IMR-90 (cell line): Measurements from ENCODE around the gene GJA5. TPM values are rescaled to one million over a fixed set of nuclear protein-coding genes. Genes with fewer than 3 reads are reported as not detected.

Source experiments
- ATAC-seq: fragments of 200-7000 bp; cut with Tn5 transposase; 2 replicates; pipeline ENCODE4 v1.9.1; 2020; ENCODE audit warnings: low read depth, mild to moderate bottlenecking, moderate library complexity
- BruUV-seq: library from RNA; stranded (reverse); fragments of 400-500 nt; replicated peaks from 2 replicates; lab custom pipeline; 2021; lab: Mats Ljungman, UMichigan
- CTCF ChIA-PET: fragments of 300-600 bp; formaldehyde crosslinking; extraction: SDS; loops from one replicate; lab custom pipeline; 2021; ENCODE audit warnings: antibody characterized with exemption; lab: Yijun Ruan, JAX
- POLR2A ChIA-PET: fragments of 300-600 bp; sonication (Branson Sonifier 250); formaldehyde crosslinking; loops from one replicate; lab custom pipeline; 2022; ENCODE audit warnings: antibody characterized with exemption; ENCODE audit not compliant: unreplicated experiment; lab: Charles Lee
- DNase-seq: peaks from one replicate; pipeline ENCODE4 v3.0.0; 2013
- H2AFZ ChIP-seq: replicated peaks from 2 replicates; pipeline ENCODE3; 2013; ENCODE audit warnings: low read length, mild to moderate bottlenecking; ENCODE audit not compliant: poor library complexity
- H2AK5ac ChIP-seq: 2 replicates; pipeline ENCODE4 v1.6.1; 2013; ENCODE audit warnings: low read depth, low read length, inconsistent platforms
- H2AK9ac ChIP-seq: replicated peaks from 2 replicates; pipeline ENCODE3; 2013; ENCODE audit warnings: mild to moderate bottlenecking, low read depth, low read length, moderate library complexity; ENCODE audit not compliant: poor library complexity
- H2BK120ac ChIP-seq: 2 replicates; pipeline ENCODE4 v1.6.1; 2013; ENCODE audit warnings: low read depth, low read length, inconsistent platforms
- H2BK15ac ChIP-seq: 3 replicates; pipeline ENCODE4 v1.6.1; 2013; ENCODE audit warnings: low read depth, low read length, inconsistent platforms
- H2BK20ac ChIP-seq: 2 replicates; pipeline ENCODE4 v1.6.1; 2013; ENCODE audit warnings: low read depth, mild to moderate bottlenecking, inconsistent platforms, low read length, moderate library complexity
- H2BK5ac ChIP-seq: 2 replicates; pipeline ENCODE4 v1.6.1; 2013; ENCODE audit warnings: mild to moderate bottlenecking, low read depth, low read length, inconsistent platforms; ENCODE audit not compliant: poor library complexity, severe bottlenecking
- H3K14ac ChIP-seq: replicated peaks from 2 replicates; pipeline ENCODE4 v1.6.1; 2013; ENCODE audit warnings: low read depth, low read length, inconsistent platforms
- H3K18ac ChIP-seq: 2 replicates; pipeline ENCODE4 v1.6.1; 2013; ENCODE audit warnings: low read depth, low read length, control low read depth
- H3K23ac ChIP-seq: 2 replicates; pipeline ENCODE4 v1.6.1; 2013; ENCODE audit warnings: low read depth, low read length, inconsistent platforms
- H3K27ac ChIP-seq: 2 replicates; pipeline ENCODE4 v1.5.1; 2013; ENCODE audit warnings: mild to moderate bottlenecking, control low read depth, low read length; ENCODE audit not compliant: insufficient read depth
- H3K27me3 ChIP-seq: 2 replicates; pipeline ENCODE4 v1.6.1; 2013; ENCODE audit warnings: low read length; ENCODE audit not compliant: control insufficient read depth, insufficient read depth
- H3K36me3 ChIP-seq: 2 replicates; pipeline ENCODE4 v1.6.1; 2013; ENCODE audit warnings: low read length, mixed read lengths; ENCODE audit not compliant: control insufficient read depth, insufficient read depth
- H3K4ac ChIP-seq: 2 replicates; pipeline ENCODE4 v1.6.1; 2013; ENCODE audit warnings: low read depth, low read length, inconsistent platforms
- H3K4me1 ChIP-seq: 2 replicates; pipeline ENCODE4 v1.6.1; 2013; ENCODE audit warnings: low read length, mixed read lengths; ENCODE audit not compliant: control insufficient read depth, insufficient read depth
- H3K4me2 ChIP-seq: 2 replicates; pipeline ENCODE4 v1.6.1; 2013; ENCODE audit warnings: low read depth, mild to moderate bottlenecking, control low read depth, low read length, moderate library complexity
- H3K4me3 ChIP-seq: 2 replicates; pipeline ENCODE4 v1.5.1; 2013; ENCODE audit warnings: low read depth, mild to moderate bottlenecking, control low read depth, low read length, moderate library complexity; ENCODE audit not compliant: insufficient read depth
- H3K56ac ChIP-seq: 2 replicates; pipeline ENCODE4 v1.6.1; 2013; ENCODE audit warnings: low read length, inconsistent platforms; ENCODE audit not compliant: insufficient read depth; ENCODE audit errors: extremely low read depth
- H3K79me1 ChIP-seq, 2 experiments: 2 replicates each; pipeline ENCODE4 v1.6.1; 2013; ENCODE audit warnings: low read length in 2 of 2, inconsistent platforms in 1 of 2, low read depth in 1 of 2
- H3K9ac ChIP-seq: 2 replicates; pipeline ENCODE4 v1.6.1; 2013; ENCODE audit warnings: low read depth, low read length, control low read depth
- H3K9me1 ChIP-seq: 2 replicates; pipeline ENCODE4 v1.6.1; 2013; ENCODE audit warnings: low read length, inconsistent platforms; ENCODE audit not compliant: insufficient read depth
- H3K9me3 ChIP-seq: 2 replicates; pipeline ENCODE4 v1.6.1; 2013; ENCODE audit warnings: low read length; ENCODE audit not compliant: control insufficient read depth, insufficient read depth
- H4K20me1 ChIP-seq: 2 replicates; pipeline ENCODE4 v1.6.1; 2013; ENCODE audit warnings: low read length, inconsistent platforms; ENCODE audit not compliant: insufficient read depth
- H4K5ac ChIP-seq: 2 replicates; pipeline ENCODE4 v1.6.1; 2013; ENCODE audit warnings: mild to moderate bottlenecking, low read depth, low read length, control low read depth
- H4K8ac ChIP-seq, 2 experiments: 2 replicates each; pipeline ENCODE4 v1.6.1; 2013; ENCODE audit warnings: low read depth in 2 of 2, low read length in 2 of 2, control low read depth in 1 of 2, inconsistent platforms in 1 of 2
- H4K91ac ChIP-seq: 2 replicates; pipeline ENCODE4 v1.6.1; 2013; ENCODE audit warnings: low read depth, low read length, inconsistent platforms; ENCODE audit not compliant: insufficient read depth
- CEBPB ChIP-seq: IDR thresholded peaks from 2 replicates; pipeline ENCODE4 v1.6.1; 2012; ENCODE audit warnings: low read depth, low read length, improper control_type of control experiment
- CHD1 ChIP-seq: IDR thresholded peaks from 2 replicates; pipeline ENCODE4 v1.6.1; 2012; ENCODE audit warnings: low read depth, low read length, improper control_type of control experiment
- FOS ChIP-seq: fragments of 150-350 bp; IDR thresholded peaks from 2 replicates; pipeline ENCODE4 v1.6.1; 2016; ENCODE audit warnings: low read depth, low read length
- MAFK ChIP-seq: IDR thresholded peaks from 2 replicates; pipeline ENCODE4 v1.6.1; 2012; ENCODE audit warnings: low read depth, low read length, improper control_type of control experiment
- MXI1 ChIP-seq: IDR thresholded peaks from 2 replicates; pipeline ENCODE4 v1.6.1; 2012; ENCODE audit warnings: low read depth, mild to moderate bottlenecking, low read length, moderate library complexity, borderline replicate concordance
- POLR2A ChIP-seq: IDR thresholded peaks from 2 replicates; pipeline ENCODE4 v1.6.1; 2012; ENCODE audit warnings: mild to moderate bottlenecking, low read depth, low read length
- RAD21 ChIP-seq: IDR thresholded peaks from 2 replicates; pipeline ENCODE4 v1.6.1; 2012; ENCODE audit warnings: low read length, improper control_type of control experiment
- RFX5 ChIP-seq: IDR thresholded peaks from 2 replicates; pipeline ENCODE4 v1.8.0; 2012; ENCODE audit warnings: low read depth, mild to moderate bottlenecking, low read length, moderate library complexity
- SMC3 ChIP-seq: fragments of 150-350 bp; IDR thresholded peaks from 2 replicates; pipeline ENCODE4 v1.6.1; 2016; ENCODE audit warnings: low read depth, mild to moderate bottlenecking, antibody characterized with exemption, low read length, moderate library complexity
- WGBS, 2 experiments: methylation state at CpG; one replicate each; pipeline versions ENCODE4 v1.1.5 to v1.1.7; 2013; ENCODE audit warnings: missing lambda C conversion rate in 2 of 2; ENCODE audit not compliant: insufficient read length in 1 of 2; ENCODE audit errors: extremely low coverage in 2 of 2; 5-methylcytosine and 5-hydroxymethylcytosine counted together
- dilution Hi-C: fragments of 300-500 bp; cut with HindIII; formaldehyde crosslinking; loops from one replicate; pipeline ENCODE4 v1.14.3; 2018; ENCODE audit warnings: low sequenced_read_pairs; ENCODE audit not compliant: unreplicated experiment
- in situ Hi-C: fragments of 300-500 bp; cut with MboI; formaldehyde crosslinking; loops from 3 replicates; pipeline ENCODE4 v1.14.3; 2019; ENCODE audit warnings: low sequenced_read_pairs, inconsistent platforms, mixed read lengths
- intact Hi-C: fragments of 100-400 bp; cut with micrococcal nuclease; formaldehyde crosslinking; loops from 2 replicates; pipeline ENCODE4 v1.10.0; 2022
- polyA plus RNA-seq, 3 experiments: library from polyadenylated mRNA; depleted of rRNA; stranded (reverse); fragments of >200 nt; gene quantifications; 2 replicates each; pipeline ENCODE4 v1.2.3, GENCODE V29; 2012; ENCODE audit warnings: low replicate concordance in 1 of 3
- total RNA-seq: library from RNA; depleted of rRNA; stranded (reverse); fragments of >200 nt; gene quantifications from 2 replicates; pipeline ENCODE4 v1.2.3, GENCODE V29; 2012
- TF ChIP-seq, protein P1 (sequence below): conservative IDR thresholded peaks from 2 replicates; pipeline ENCODE4 v1.5.1; 2012; ENCODE audit warnings: mild to moderate bottlenecking, low read depth, low read length, improper control_type of control experiment
- TF ChIP-seq, protein P2 (sequence below): fragments of 150-350 bp; IDR thresholded peaks from 2 replicates; pipeline ENCODE4 v1.6.1; 2016; ENCODE audit warnings: low read depth, mild to moderate bottlenecking, low read length, moderate library complexity, borderline replicate concordance

GJA5 gene
- total and polyA plus RNA-seq, 2 of the 4 experiments (the other 2 are of a cell fraction): not detected

DNA sequence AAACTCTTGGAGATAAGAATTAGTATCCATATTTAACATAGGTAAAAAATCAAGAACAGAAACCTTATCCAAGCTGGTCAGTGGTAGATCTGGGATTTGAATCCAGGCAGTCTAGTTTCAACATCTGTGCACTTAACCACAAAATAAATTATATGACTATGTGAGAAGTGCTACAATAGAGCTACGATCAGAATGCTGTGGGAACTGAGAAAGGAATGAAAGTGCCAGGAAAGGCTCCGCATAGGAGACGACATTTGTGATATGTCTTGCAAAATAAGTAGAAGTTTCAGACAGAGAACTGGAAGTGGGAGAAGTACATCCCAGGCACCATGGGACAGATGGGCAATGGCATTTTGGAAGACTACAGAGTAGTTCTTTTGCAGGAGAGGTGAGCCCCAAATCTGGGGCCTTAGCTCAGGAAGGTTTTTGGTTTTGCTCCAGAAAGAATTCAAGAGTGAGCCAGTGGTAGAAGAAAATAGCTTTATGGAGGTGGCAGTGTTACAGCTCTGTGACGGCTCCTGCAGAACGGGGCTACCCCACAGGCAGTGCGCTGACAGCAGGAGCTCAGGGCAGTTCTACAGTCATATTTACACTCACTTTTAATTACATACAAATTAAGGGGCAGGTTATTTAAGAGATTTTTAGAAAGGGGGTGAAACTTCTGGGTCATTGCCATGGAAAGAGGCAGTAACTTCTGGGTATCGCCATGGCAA, 25.5 kb upstream of the GJA5 start:
- Histone ChIP-seq H3K4ac (no peak overlapping the region), H2AK9ac (no peak overlapping the region), H2BK20ac (no peak overlapping the region), H3K18ac (no peak overlapping the region), H3K4me3 (no peak overlapping the region), H3K56ac (no peak overlapping the region), H2BK120ac (no peak overlapping the region), H3K79me1 (no peaks in the 10 kb centered on the region), H2AFZ (no peak overlapping the region), H3K4me2 (no peak overlapping the region), H4K91ac (no peak overlapping the region), H4K8ac (no peak overlapping the region), H2BK5ac (no peak overlapping the region), H3K4me1 (no peaks in the 10 kb centered on the region), H3K9ac (no peak overlapping the region), H4K5ac (no peak overlapping the region), H3K27me3 (no peaks in the 10 kb centered on the region; the same call in 1 of the 2 replicates), H2AK5ac (no peak overlapping the region), H3K23ac (no peak overlapping the region), H2BK15ac (no peak overlapping the region), H4K20me1 (no peaks in the 10 kb centered on the region), H3K14ac (no peak overlapping the region), H3K9me1 (no peaks in the 10 kb centered on the region), H3K9me3 (no peaks in the 10 kb centered on the region), H3K36me3 (no peaks in the 10 kb centered on the region), H3K27ac (no peak overlapping the region)
- dilution Hi-C loops: no loop called here
- POLR2A ChIA-PET: no interaction called here
- CTCF ChIA-PET: no interaction called here
- DNase-seq (no peak), ATAC-seq (no peak)
- 20% methylated on average over 2 of the region's 7 CpGs; no CpG with 5 or more reads in 1 of the 2 experiments for WGBS, 2 experiments
- TF ChIP-seq MAFK (no peak), RAD21 (no peak), CHD1 (no peak), CEBPB (no peak), RFX5 (no peak), SMC3 (no peak), MXI1 (no peak), FOS (no peak), POLR2A (no peak)
- TF ChIP-seq, protein P1, sequence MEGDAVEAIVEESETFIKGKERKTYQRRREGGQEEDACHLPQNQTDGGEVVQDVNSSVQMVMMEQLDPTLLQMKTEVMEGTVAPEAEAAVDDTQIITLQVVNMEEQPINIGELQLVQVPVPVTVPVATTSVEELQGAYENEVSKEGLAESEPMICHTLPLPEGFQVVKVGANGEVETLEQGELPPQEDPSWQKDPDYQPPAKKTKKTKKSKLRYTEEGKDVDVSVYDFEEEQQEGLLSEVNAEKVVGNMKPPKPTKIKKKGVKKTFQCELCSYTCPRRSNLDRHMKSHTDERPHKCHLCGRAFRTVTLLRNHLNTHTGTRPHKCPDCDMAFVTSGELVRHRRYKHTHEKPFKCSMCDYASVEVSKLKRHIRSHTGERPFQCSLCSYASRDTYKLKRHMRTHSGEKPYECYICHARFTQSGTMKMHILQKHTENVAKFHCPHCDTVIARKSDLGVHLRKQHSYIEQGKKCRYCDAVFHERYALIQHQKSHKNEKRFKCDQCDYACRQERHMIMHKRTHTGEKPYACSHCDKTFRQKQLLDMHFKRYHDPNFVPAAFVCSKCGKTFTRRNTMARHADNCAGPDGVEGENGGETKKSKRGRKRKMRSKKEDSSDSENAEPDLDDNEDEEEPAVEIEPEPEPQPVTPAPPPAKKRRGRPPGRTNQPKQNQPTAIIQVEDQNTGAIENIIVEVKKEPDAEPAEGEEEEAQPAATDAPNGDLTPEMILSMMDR: no peak
- TF ChIP-seq, protein P2, sequence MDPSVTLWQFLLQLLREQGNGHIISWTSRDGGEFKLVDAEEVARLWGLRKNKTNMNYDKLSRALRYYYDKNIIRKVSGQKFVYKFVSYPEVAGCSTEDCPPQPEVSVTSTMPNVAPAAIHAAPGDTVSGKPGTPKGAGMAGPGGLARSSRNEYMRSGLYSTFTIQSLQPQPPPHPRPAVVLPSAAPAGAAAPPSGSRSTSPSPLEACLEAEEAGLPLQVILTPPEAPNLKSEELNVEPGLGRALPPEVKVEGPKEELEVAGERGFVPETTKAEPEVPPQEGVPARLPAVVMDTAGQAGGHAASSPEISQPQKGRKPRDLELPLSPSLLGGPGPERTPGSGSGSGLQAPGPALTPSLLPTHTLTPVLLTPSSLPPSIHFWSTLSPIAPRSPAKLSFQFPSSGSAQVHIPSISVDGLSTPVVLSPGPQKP: no peak
- in situ Hi-C loops: no loop called here
- no TSS peak for BruUV-seq
- intact Hi-C loops: no loop called here
